Bronchial epithelial cell (primary cell): ENCODE data around the gene SYNGR3. TPM values are rescaled to one million over a fixed set of nuclear protein-coding genes. Genes with fewer than 3 reads are reported as not detected.
"Not testable (repeated sequence)": the region's sequence is repeated elsewhere in the genome, so short reads cannot be mapped to it uniquely, and the experiment has no call there.

Experiments used
- DNase-seq: peaks from one replicate; pipeline ENCODE4 v3.0.0-alpha.2; 2010; ENCODE audit warnings: low read depth
- FAIRE-seq: peaks from 2 replicates; lab custom pipeline; 2011; peaks lifted over from hg19 to GRCh38; lab: Jason Lieb, UNC
- H3K27me3 ChIP-seq: 2 replicates; pipeline ENCODE4 v1.5.1; 2011; ENCODE audit warnings: low read length; ENCODE audit not compliant: control insufficient read depth, insufficient read depth
- H3K36me3 ChIP-seq: 2 replicates; pipeline ENCODE4 v1.5.1; 2011; ENCODE audit warnings: low read length; ENCODE audit not compliant: control insufficient read depth, insufficient read depth
- H3K4me3 ChIP-seq: 2 replicates; pipeline ENCODE4 v1.5.1; 2011; ENCODE audit warnings: mild to moderate bottlenecking, low read depth, low read length, control low read depth
- CTCF ChIP-seq: IDR thresholded peaks from 2 replicates; pipeline ENCODE4 v1.5.1; 2011; ENCODE audit warnings: mild to moderate bottlenecking, moderate library complexity, low read length, control low read depth, inconsistent platforms; ENCODE audit not compliant: insufficient read depth, severe bottlenecking
- total RNA-seq: library from RNA; depleted of rRNA; stranded (reverse); fragments of >200 nt; gene quantifications from 2 replicates; pipeline ENCODE4 v1.2.1, GENCODE V29; 2014

SYNGR3 gene
- total RNA-seq, 1 donor from 2014 or later: 2.9 TPM

DNA sequence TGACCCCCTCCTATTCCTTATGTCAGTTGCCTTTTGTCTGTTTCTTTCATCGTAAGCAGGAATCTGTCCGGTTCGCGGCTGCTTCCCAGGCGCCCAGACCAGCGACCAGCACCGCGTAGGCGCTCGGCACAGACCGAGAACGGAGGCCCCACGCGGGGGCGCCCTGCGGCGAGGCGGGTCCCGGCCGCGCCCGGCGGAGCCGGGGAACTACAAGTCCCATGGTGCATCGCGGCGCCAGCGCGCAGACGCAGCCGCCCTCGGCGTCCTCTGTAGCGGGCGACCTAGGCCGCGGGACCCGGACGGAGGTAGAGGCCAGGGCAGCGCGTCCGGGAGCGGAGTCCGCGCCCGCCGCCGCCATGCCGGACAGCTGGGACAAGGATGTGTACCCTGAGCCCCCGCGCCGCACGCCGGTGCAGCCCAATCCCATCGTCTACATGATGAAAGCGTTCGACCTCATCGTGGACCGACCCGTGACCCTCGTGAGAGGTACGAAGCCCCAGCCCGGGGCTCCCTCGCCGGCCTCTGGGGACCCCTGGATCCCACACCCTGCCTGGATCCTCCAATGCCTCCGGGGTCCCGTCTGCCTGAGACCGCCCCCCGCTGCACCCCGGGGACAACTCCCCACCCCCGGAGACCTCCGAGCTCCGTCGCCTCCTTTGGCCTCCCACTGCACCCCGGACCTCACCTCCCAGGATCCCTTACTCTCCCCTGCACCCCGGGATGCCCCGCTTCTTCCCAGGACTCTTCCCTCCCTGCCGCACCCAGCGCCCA, 30.3 kb upstream of the SYNGR3 start, which contains the start of gene NDUFB10:
NDUFB10 (plus strand) TSS at position 270 of the 771 bp plus-strand sequence; CDS start at position 357, 87 bp downstream.
- FAIRE-seq (no peak), DNase-seq (peak; percentile 68)
- peak within 1 kb of the TSS; percentile 89 for H3K4me3 ChIP-seq
- peaks cover 15% of the 10 kb centered on the region for H3K36me3 ChIP-seq
- H3K27me3 ChIP-seq: no peaks in the 10 kb centered on the region
- TF ChIP-seq CTCF: peak; percentile 74

GRCh38 chr16:1960665-1961630, 28.8 kb upstream of the SYNGR3 start:
- no peak for TF ChIP-seq CTCF
- H3K27me3 ChIP-seq: no peaks in the 10 kb centered on the region
- no peak for FAIRE-seq
- no peak overlapping the region for H3K4me3 ChIP-seq
- DNase-seq: no peak
- H3K36me3 ChIP-seq: peaks cover 15% of the 10 kb centered on the region

GRCh38 chr16:1961651-1962067, 28.1 kb upstream of the SYNGR3 start:
- H3K27me3 ChIP-seq: no peaks in the 10 kb centered on the region
- no peak for TF ChIP-seq CTCF
- FAIRE-seq (no peak), DNase-seq (no peak)
- H3K4me3 ChIP-seq: no peak overlapping the region
- peaks cover 15% of the 10 kb centered on the region for H3K36me3 ChIP-seq

DNA sequence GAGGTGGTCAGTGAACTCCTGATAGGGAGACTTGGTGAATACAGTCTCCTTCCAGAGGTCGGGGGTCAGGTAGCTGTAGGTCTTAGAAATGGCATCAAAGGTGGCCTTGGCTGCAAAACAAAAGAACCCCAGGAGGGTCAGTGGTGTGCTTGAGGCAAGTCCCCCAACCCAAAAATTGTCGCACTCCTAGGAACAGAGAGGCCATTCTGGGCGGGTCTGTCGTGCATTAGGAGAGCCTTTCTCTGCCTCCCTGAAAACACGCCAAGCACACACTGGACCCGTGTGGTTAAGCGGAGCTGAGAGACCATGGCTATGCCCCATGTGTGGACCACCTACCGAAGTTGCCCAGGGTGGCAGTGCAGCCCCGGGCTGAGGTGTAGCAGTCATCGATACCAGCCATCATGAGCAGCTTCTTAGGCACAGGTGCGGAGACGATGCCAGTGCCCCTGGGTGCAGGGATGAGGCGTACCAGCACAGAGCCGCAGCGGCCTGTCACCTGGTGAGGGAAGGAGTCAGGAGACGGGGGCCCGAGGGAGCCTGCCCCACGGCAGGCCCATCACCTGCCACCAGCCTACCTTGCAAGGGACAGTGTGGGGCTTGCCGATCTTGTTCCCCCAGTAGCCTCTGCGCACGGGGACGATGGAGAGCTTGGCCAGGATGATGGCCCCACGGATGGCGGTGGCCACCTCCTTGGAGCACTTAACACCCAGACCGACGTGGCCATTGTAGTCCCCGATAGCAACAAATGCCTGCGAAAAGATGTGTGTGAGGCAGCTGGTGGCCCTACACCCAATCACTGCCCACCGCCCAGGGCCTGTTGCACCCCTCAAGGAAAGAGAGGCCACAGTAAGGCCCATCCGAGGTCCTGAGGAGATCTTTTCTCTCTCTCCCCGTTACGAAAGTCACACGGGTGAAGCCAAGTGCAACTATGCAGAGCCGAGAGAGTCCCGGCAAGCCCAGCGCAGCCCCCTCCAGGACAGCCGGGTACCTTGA, 27.3 kb upstream of the SYNGR3 start:
- not testable (repeated sequence) for DNase-seq, H3K27me3 ChIP-seq, FAIRE-seq, H3K4me3 ChIP-seq
- H3K36me3 ChIP-seq: peaks cover 15% of the 10 kb centered on the region

DNA sequence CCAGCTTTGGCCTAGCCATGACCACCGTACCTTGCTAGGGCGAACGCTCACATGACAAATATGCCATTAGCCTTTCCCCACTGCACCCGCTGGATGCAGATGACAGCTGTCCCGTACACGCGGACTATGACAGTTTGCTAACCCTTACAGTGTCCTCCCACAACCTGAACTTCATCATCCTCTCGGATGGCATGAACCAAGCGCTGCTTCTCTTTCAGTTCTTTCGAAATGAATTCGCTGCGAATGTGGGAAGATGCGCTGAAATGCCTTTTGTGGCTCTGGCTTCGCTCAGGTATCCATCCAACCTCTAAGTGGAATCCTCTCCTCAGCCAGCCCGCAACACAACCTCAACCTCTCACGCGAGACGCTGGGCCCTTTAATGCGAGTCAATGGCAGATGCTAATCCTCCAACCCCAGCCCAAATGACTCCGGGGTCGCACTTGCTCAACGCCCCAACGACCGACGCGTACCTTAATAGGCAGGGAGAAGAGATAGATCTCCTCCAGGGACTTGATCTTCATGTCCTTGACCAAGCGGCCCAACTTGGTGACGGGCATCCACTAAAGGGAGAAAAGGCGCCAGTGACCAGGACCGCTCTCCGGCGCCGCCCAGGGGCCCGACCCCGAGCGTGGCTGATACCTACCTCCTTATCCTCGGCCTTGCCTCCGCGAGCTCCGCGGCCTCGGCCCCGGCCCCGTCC, 25.8 kb upstream of the SYNGR3 start:
- Histone ChIP-seq H3K4me3 (peak overlapping the region; percentile 91), H3K27me3 (no peaks in the 10 kb centered on the region), H3K36me3 (peaks cover 15% of the 10 kb centered on the region)
- DNase-seq: no peak
- peak; percentile 3 for TF ChIP-seq CTCF
- FAIRE-seq: peak; percentile 60
